SK-N-SH (cell line): ENCODE measurements around the gene POU6F2.

Experiments used
- EP300 ChIP-seq, 2 experiments: IDR thresholded peaks; 2 replicates each; pipeline versions ENCODE4 v1.4.0 to v1.6.1; 2012; ENCODE audit warnings: borderline replicate concordance in 1 of 2, low read depth in 1 of 2, low read length in 1 of 2
- FOSL2 ChIP-seq: IDR thresholded peaks from 2 replicates; pipeline ENCODE4 v1.4.0; 2012; ENCODE audit warnings: low read depth, mild to moderate bottlenecking, moderate library complexity, borderline replicate concordance
- FOXM1 ChIP-seq: IDR thresholded peaks from 2 replicates; pipeline ENCODE4 v1.4.0; 2012; ENCODE audit warnings: low read depth, mild to moderate bottlenecking
- GABPA ChIP-seq: IDR thresholded peaks from 2 replicates; pipeline ENCODE4 v1.4.0; 2012; ENCODE audit warnings: low read depth, mild to moderate bottlenecking
- NFIC ChIP-seq: IDR thresholded peaks from 2 replicates; pipeline ENCODE4 v1.4.0; 2012; ENCODE audit warnings: borderline replicate concordance
- RAD21 ChIP-seq: IDR thresholded peaks from 2 replicates; pipeline ENCODE4 v1.6.1; 2012; ENCODE audit warnings: mild to moderate bottlenecking, low read length
- TAF1 ChIP-seq: IDR thresholded peaks from 2 replicates; pipeline ENCODE4 v1.6.1; 2012; ENCODE audit warnings: low read depth, mild to moderate bottlenecking, low read length, moderate library complexity, borderline replicate concordance
- TEAD4 ChIP-seq: IDR thresholded peaks from 2 replicates; pipeline ENCODE4 v1.4.0; 2012; ENCODE audit warnings: mild to moderate bottlenecking, borderline replicate concordance; ENCODE audit not compliant: insufficient read depth
- TF ChIP-seq, protein P1 (sequence below): IDR thresholded peaks from 2 replicates; pipeline ENCODE4 v1.6.1; 2012; ENCODE audit warnings: mild to moderate bottlenecking, low read depth, low read length, moderate library complexity
- TF ChIP-seq, protein P2 (sequence below): fragments of 200-600 bp; sonication (generic); IDR thresholded peaks from 2 replicates; pipeline ENCODE4 v1.6.1; 2017; ENCODE audit warnings: antibody characterized with exemption, mild to moderate bottlenecking, moderate library complexity
- TF ChIP-seq, protein P3 (sequence below): IDR thresholded peaks from 2 replicates; pipeline ENCODE4 v1.4.0; 2012; ENCODE audit warnings: low read depth

DNA sequence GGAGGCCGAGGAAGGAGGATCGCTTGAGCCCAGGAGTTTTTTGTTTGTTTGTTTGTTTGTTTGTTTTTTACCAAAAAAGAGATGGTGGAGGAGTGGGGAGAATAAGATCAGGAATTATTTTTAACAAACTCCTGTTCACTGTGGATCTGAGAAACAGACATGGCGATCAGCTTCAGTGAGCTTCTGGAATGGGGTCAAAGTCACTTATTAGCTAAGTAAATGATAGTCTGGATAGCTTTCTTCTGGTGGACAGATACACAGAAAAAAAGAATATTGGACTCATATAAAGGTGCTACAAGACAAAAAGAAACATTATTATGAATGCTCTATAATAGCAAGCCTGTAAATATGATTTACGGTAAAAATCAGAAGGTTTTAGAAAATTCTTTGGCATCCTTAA is 85.1 kb downstream of the POU6F2 start:
- TF ChIP-seq, protein P1, sequence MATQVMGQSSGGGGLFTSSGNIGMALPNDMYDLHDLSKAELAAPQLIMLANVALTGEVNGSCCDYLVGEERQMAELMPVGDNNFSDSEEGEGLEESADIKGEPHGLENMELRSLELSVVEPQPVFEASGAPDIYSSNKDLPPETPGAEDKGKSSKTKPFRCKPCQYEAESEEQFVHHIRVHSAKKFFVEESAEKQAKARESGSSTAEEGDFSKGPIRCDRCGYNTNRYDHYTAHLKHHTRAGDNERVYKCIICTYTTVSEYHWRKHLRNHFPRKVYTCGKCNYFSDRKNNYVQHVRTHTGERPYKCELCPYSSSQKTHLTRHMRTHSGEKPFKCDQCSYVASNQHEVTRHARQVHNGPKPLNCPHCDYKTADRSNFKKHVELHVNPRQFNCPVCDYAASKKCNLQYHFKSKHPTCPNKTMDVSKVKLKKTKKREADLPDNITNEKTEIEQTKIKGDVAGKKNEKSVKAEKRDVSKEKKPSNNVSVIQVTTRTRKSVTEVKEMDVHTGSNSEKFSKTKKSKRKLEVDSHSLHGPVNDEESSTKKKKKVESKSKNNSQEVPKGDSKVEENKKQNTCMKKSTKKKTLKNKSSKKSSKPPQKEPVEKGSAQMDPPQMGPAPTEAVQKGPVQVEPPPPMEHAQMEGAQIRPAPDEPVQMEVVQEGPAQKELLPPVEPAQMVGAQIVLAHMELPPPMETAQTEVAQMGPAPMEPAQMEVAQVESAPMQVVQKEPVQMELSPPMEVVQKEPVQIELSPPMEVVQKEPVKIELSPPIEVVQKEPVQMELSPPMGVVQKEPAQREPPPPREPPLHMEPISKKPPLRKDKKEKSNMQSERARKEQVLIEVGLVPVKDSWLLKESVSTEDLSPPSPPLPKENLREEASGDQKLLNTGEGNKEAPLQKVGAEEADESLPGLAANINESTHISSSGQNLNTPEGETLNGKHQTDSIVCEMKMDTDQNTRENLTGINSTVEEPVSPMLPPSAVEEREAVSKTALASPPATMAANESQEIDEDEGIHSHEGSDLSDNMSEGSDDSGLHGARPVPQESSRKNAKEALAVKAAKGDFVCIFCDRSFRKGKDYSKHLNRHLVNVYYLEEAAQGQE = no peak
- no peak for TF ChIP-seq NFIC
- TF ChIP-seq, protein P2, sequence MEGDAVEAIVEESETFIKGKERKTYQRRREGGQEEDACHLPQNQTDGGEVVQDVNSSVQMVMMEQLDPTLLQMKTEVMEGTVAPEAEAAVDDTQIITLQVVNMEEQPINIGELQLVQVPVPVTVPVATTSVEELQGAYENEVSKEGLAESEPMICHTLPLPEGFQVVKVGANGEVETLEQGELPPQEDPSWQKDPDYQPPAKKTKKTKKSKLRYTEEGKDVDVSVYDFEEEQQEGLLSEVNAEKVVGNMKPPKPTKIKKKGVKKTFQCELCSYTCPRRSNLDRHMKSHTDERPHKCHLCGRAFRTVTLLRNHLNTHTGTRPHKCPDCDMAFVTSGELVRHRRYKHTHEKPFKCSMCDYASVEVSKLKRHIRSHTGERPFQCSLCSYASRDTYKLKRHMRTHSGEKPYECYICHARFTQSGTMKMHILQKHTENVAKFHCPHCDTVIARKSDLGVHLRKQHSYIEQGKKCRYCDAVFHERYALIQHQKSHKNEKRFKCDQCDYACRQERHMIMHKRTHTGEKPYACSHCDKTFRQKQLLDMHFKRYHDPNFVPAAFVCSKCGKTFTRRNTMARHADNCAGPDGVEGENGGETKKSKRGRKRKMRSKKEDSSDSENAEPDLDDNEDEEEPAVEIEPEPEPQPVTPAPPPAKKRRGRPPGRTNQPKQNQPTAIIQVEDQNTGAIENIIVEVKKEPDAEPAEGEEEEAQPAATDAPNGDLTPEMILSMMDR = no peak
- TF ChIP-seq TAF1 = no peak
- TF ChIP-seq, protein P3, sequence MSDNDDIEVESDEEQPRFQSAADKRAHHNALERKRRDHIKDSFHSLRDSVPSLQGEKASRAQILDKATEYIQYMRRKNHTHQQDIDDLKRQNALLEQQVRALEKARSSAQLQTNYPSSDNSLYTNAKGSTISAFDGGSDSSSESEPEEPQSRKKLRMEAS = no peak
- TF ChIP-seq GABPA = no peak
- TF ChIP-seq RAD21 = no peak
- no peak for TF ChIP-seq FOXM1
- no peak for TF ChIP-seq EP300 (IDR thresholded peaks at IDR 0.05; ENCODE audit: borderline replicate concordance in 1 of 2, low read depth in 1 of 2, low read length in 1 of 2)
- TF ChIP-seq FOSL2 = no peak
- no peak for TF ChIP-seq TEAD4
